Ishikawa (cell line): Measurements from ENCODE around the gene MAGI1.

Experiments used
- CEBPB ChIP-seq: IDR thresholded peaks from 2 replicates; pipeline ENCODE4 v1.6.1; 2012
- CREB1 ChIP-seq: IDR thresholded peaks from 2 replicates; pipeline ENCODE4 v1.6.1; 2012; ENCODE audit warnings: low read depth
- EGR1 ChIP-seq: IDR thresholded peaks from 2 replicates; pipeline ENCODE4 v1.6.1; 2012
- EP300 ChIP-seq: IDR thresholded peaks from 2 replicates; pipeline ENCODE4 v1.6.1; 2012; ENCODE audit warnings: borderline replicate concordance
- FOXM1 ChIP-seq: IDR thresholded peaks from 2 replicates; pipeline ENCODE4 v1.6.1; 2012; ENCODE audit warnings: low read depth, borderline replicate concordance
- NFIC ChIP-seq: IDR thresholded peaks from 2 replicates; pipeline ENCODE4 v1.6.1; 2012
- RAD21 ChIP-seq: IDR thresholded peaks from 2 replicates; pipeline ENCODE4 v1.6.1; 2012; ENCODE audit warnings: low read depth
- REST ChIP-seq: IDR thresholded peaks from 2 replicates; pipeline ENCODE4 v1.6.1; 2012; ENCODE audit warnings: low read depth, mild to moderate bottlenecking
- TAF1 ChIP-seq: IDR thresholded peaks from 2 replicates; pipeline ENCODE4 v1.6.1; 2012; ENCODE audit warnings: low read depth, mild to moderate bottlenecking
- TCF12 ChIP-seq: IDR thresholded peaks from 2 replicates; pipeline ENCODE4 v1.6.1; 2012; ENCODE audit warnings: low read depth
- TEAD4 ChIP-seq: IDR thresholded peaks from 2 replicates; pipeline ENCODE4 v1.6.1; 2012
- USF1 ChIP-seq: IDR thresholded peaks from 2 replicates; pipeline ENCODE4 v1.6.1; 2012
- YY1 ChIP-seq: IDR thresholded peaks from 2 replicates; pipeline ENCODE4 v1.6.1; 2012; ENCODE audit warnings: low read depth
- ZBTB7A ChIP-seq: IDR thresholded peaks from 2 replicates; pipeline ENCODE4 v1.6.1; 2012; ENCODE audit warnings: low read depth
- TF ChIP-seq, protein P1 (sequence below): IDR thresholded peaks from 2 replicates; pipeline ENCODE4 v1.6.1; 2012

MAGI1 gene

DNA sequence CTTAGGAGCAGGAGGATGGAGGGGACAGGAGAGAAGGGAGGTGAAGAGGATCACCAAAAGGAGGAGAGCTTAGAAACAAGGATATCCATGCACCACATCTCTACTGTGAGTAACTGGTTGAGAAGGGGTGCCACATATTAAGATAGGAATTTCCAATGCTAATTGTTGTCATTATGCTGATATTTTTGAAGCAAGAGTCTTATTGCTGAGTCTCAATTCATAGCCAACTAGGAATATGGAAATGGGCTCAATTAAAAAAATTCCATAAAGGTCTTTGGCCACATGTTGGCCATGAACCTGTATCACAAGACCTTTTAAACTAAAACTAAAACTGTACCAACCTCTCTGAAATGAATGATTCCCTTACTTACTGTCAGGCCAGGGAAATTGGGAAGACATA, 642.6 kb downstream of the MAGI1 start:
- TF ChIP-seq USF1 (no peak), TAF1 (no peak), TCF12 (no peak), REST (no peak), FOXM1 (no peak), CEBPB (no peak), TEAD4 (no peak), ZBTB7A (no peak), EP300 (no peak), YY1 (no peak), NFIC (no peak), RAD21 (no peak), EGR1 (no peak), CREB1 (no peak)
- TF ChIP-seq, protein P1, sequence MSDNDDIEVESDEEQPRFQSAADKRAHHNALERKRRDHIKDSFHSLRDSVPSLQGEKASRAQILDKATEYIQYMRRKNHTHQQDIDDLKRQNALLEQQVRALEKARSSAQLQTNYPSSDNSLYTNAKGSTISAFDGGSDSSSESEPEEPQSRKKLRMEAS, result no peak

DNA sequence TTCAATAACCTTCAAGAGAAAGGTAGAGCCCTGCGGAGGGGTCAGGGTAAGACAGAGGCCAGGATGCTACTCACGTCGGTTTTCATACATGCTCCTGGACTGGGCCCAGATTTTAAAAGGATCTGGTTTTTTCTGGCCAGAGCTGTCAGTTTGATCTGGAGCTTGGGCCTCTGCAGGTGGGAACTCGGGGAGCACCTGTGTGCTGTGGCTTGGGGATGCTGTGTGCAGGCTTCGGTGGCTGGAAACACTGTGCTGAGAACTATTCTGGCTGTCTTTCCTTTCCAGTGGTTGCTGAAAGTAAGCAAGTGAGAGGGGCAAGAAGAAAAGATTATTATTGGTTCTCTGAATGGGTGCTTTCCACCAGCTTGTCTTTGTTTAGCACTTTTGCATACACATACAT, 647.6 kb downstream of the MAGI1 start:
- no peak for TF ChIP-seq FOXM1
- no peak for TF ChIP-seq REST
- TF ChIP-seq USF1, result no peak
- TF ChIP-seq ZBTB7A, result no peak
- no peak for TF ChIP-seq TCF12
- no peak for TF ChIP-seq RAD21
- TF ChIP-seq, protein P1, result no peak
- no peak for TF ChIP-seq NFIC
- no peak for TF ChIP-seq EP300
- TF ChIP-seq EGR1, result no peak
- no peak for TF ChIP-seq TAF1
- TF ChIP-seq CEBPB, result no peak

DNA sequence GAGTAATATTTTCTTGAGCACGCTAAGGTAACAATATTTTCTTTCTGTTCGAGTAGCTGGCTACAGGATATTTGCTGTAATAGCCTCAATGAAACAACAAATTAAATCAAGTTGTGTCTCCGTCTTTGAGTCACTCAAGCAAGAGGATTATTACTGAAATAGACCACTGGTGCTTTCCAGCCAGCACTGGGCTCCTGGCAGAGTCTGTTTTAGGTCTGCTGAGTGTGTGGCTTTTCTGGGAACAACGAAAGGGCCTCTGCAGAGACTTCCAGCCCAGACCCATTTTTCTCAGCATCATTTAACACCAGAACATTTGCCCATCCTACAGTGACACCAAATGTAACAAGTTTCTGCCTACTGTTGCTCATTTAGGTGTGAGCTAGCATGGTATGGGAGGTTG, 652.9 kb downstream of the MAGI1 start:
- TF ChIP-seq CEBPB, result no peak
- TF ChIP-seq EP300, result no peak
- no peak for TF ChIP-seq NFIC
- TF ChIP-seq TEAD4, result no peak
- TF ChIP-seq EGR1, result no peak
- no peak for TF ChIP-seq CREB1
- TF ChIP-seq FOXM1, result no peak
- no peak for TF ChIP-seq TAF1
- no peak for TF ChIP-seq REST
- TF ChIP-seq USF1, result no peak
- TF ChIP-seq, protein P1, result no peak
- TF ChIP-seq YY1, result no peak
- TF ChIP-seq TCF12, result no peak
- no peak for TF ChIP-seq RAD21

- TF ChIP-seq CEBPB, result no peak
These were observed 657.2 kb downstream of the MAGI1 start for GRCh38 chr3:65381496-65382010.

DNA sequence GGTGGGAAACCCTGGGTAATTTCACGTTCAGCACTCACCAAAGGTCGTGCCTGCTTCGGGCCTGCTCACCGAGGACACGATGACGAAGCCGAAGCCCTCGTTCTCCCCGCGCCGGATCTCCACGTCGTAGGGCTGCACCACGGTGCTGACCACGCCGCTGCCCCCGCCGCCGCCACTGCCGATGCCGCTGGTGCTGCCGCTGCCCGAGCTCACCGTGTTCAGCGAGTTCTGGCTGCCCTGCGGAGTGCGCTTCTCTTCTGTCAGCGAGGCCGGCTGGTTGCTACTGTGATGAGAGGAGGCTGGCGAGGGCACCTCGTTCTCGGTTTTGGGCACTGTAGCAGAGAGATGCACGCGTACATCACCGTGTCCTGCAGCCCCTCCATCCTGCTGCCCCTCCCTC, 659.5 kb downstream of the MAGI1 start:
- TF ChIP-seq RAD21 (no peak), CREB1 (no peak), NFIC (no peak), CEBPB (no peak), ZBTB7A (no peak), REST (no peak), FOXM1 (no peak), TEAD4 (no peak), TAF1 (no peak)
- TF ChIP-seq, protein P1, result no peak
